ENCODE measurements around the gene ZC3H18.

- TF ChIP-seq, protein P1, sequence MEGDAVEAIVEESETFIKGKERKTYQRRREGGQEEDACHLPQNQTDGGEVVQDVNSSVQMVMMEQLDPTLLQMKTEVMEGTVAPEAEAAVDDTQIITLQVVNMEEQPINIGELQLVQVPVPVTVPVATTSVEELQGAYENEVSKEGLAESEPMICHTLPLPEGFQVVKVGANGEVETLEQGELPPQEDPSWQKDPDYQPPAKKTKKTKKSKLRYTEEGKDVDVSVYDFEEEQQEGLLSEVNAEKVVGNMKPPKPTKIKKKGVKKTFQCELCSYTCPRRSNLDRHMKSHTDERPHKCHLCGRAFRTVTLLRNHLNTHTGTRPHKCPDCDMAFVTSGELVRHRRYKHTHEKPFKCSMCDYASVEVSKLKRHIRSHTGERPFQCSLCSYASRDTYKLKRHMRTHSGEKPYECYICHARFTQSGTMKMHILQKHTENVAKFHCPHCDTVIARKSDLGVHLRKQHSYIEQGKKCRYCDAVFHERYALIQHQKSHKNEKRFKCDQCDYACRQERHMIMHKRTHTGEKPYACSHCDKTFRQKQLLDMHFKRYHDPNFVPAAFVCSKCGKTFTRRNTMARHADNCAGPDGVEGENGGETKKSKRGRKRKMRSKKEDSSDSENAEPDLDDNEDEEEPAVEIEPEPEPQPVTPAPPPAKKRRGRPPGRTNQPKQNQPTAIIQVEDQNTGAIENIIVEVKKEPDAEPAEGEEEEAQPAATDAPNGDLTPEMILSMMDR (IDR thresholded peaks at IDR 0.05), result no peak
- TF ChIP-seq POLR2A (IDR thresholded peaks at IDR 0.05) (no peak), POLR2AphosphoS5 (IDR thresholded peaks at IDR 0.05) (no peak)
Measured at GRCh38 chr16:88549671-88550245, 20.4 kb upstream of the ZC3H18 start.

All from breast epithelium (tissue), 3 donors.